Measurements from ENCODE around the gene NHSL1. TPM values are rescaled to one million over a fixed set of nuclear protein-coding genes. Genes with fewer than 3 reads are reported as not detected.
A peak's percentile ranks its signal among the peaks of the same experiment; 100 is the strongest.

NHSL1 gene
- total RNA-seq, 1 experiment from 2014 or later = 13.9 TPM

- Histone ChIP-seq H3K27me3 (replicated peaks) (no peaks in the 10 kb centered on the region), H3K36me3 (peaks cover 4% of the 10 kb centered on the region; the same call in 1 of the 2 replicates), H3K9me3 (replicated peaks) (no peaks in the 10 kb centered on the region), H3K4me1 (replicated peaks) (no peaks in the 10 kb centered on the region), H3K4me3 (no peak overlapping the region), H3K27ac (no peak overlapping the region)
- DNase-seq (ENCODE audit: low read depth in 1 of 2, low spot score in 2 of 2) = no peak
These were observed 861 bp upstream of the NHSL1 start for GRCh38 chr6:138500045-138500665.

- no peak overlapping the region for H3K27ac ChIP-seq
- no peak for DNase-seq (ENCODE audit: low read depth in 1 of 2, low spot score in 2 of 2)
- H3K27me3 ChIP-seq (replicated peaks) = no peaks in the 10 kb centered on the region
- no peaks in the 10 kb centered on the region for H3K9me3 ChIP-seq (replicated peaks)
- no peaks in the 10 kb centered on the region for H3K4me1 ChIP-seq (replicated peaks)
- no peak overlapping the region for H3K4me3 ChIP-seq
- peaks cover 12% of the 10 kb centered on the region; the same call in 1 of the 2 replicates for H3K36me3 ChIP-seq
These were observed 528 bp downstream of the NHSL1 start for GRCh38 chr6:138498629-138499302.

- Histone ChIP-seq H3K4me3 (no peak overlapping the region), H3K9me3 (replicated peaks) (no peaks in the 10 kb centered on the region), H3K36me3 (peaks cover 12% of the 10 kb centered on the region), H3K27ac (no peak overlapping the region), H3K4me1 (replicated peaks) (no peaks in the 10 kb centered on the region), H3K27me3 (replicated peaks) (no peaks in the 10 kb centered on the region)
- DNase-seq (ENCODE audit: low read depth in 1 of 2, low spot score in 2 of 2) = no peak
These were observed 2.0 kb downstream of the NHSL1 start for GRCh38 chr6:138497286-138497685.

GRCh38 chr6:138494312-138494711 lies 5.0 kb downstream of the NHSL1 start:
- Histone ChIP-seq H3K27ac (no peak overlapping the region), H3K27me3 (replicated peaks) (no peaks in the 10 kb centered on the region), H3K36me3 (peaks cover 15% of the 10 kb centered on the region), H3K9me3 (replicated peaks) (no peaks in the 10 kb centered on the region), H3K4me1 (replicated peaks) (no peaks in the 10 kb centered on the region), H3K4me3 (no peak overlapping the region)
- no peak for DNase-seq (ENCODE audit: low read depth in 1 of 2, low spot score in 2 of 2)

GRCh38 chr6:138493413-138493812 lies 5.9 kb downstream of the NHSL1 start:
- Histone ChIP-seq H3K4me1 (replicated peaks) (no peaks in the 10 kb centered on the region), H3K36me3 (peaks cover 15% of the 10 kb centered on the region), H3K4me3 (no peak overlapping the region), H3K9me3 (replicated peaks) (no peaks in the 10 kb centered on the region), H3K27me3 (replicated peaks) (no peaks in the 10 kb centered on the region), H3K27ac (no peak overlapping the region)
- DNase-seq (ENCODE audit: low read depth in 1 of 2, low spot score in 2 of 2) = no peak

- no peak for DNase-seq (ENCODE audit: low read depth in 1 of 2, low spot score in 2 of 2)
- Histone ChIP-seq H3K27me3 (replicated peaks) (no peaks in the 10 kb centered on the region), H3K4me1 (replicated peaks) (no peaks in the 10 kb centered on the region), H3K36me3 (peaks cover 15% of the 10 kb centered on the region), H3K4me3 (no peak overlapping the region), H3K27ac (no peak overlapping the region), H3K9me3 (replicated peaks) (no peaks in the 10 kb centered on the region)
These were observed 6.4 kb downstream of the NHSL1 start for GRCh38 chr6:138492871-138493270.

- H3K4me3 ChIP-seq = no peak overlapping the region
- DNase-seq (ENCODE audit: low read depth in 1 of 2, low spot score in 2 of 2) = no peak
- H3K36me3 ChIP-seq = peaks cover 15% of the 10 kb centered on the region
- no peaks in the 10 kb centered on the region for H3K9me3 ChIP-seq (replicated peaks)
- H3K27me3 ChIP-seq (replicated peaks) = no peaks in the 10 kb centered on the region
- H3K27ac ChIP-seq = no peak overlapping the region
- no peaks in the 10 kb centered on the region for H3K4me1 ChIP-seq (replicated peaks)
These were observed 7.2 kb downstream of the NHSL1 start for GRCh38 chr6:138492113-138492512.

GRCh38 chr6:138491017-138491416 lies 8.3 kb downstream of the NHSL1 start:
- Histone ChIP-seq H3K4me1 (replicated peaks) (peaks cover under 1% of the 10 kb centered on the region; the same call in 1 of the 2 replicates), H3K9me3 (replicated peaks) (no peaks in the 10 kb centered on the region), H3K27me3 (replicated peaks) (no peaks in the 10 kb centered on the region), H3K27ac (no peak overlapping the region), H3K4me3 (no peak overlapping the region), H3K36me3 (peaks cover 19% of the 10 kb centered on the region)
- DNase-seq (ENCODE audit: low read depth in 1 of 2, low spot score in 2 of 2) = no peak

- H3K4me1 ChIP-seq (replicated peaks) = peaks cover 12% of the 10 kb centered on the region
- H3K4me3 ChIP-seq = no peak overlapping the region
- H3K36me3 ChIP-seq = peaks cover 13% of the 10 kb centered on the region
- no peak for DNase-seq (ENCODE audit: low read depth in 1 of 2, low spot score in 2 of 2)
- no peaks in the 10 kb centered on the region for H3K9me3 ChIP-seq (replicated peaks)
- no peaks in the 10 kb centered on the region for H3K27me3 ChIP-seq (replicated peaks)
- H3K27ac ChIP-seq = no peak overlapping the region
These were observed 9.4 kb downstream of the NHSL1 start for GRCh38 chr6:138489846-138490245.

GRCh38 chr6:138487102-138487604 lies 12.1 kb downstream of the NHSL1 start:
- Histone ChIP-seq H3K36me3 (peaks cover 5% of the 10 kb centered on the region; the same call in 1 of the 2 replicates), H3K4me1 (replicated peaks) (peaks cover 12% of the 10 kb centered on the region)
- no peak for DNase-seq (ENCODE audit: low read depth in 1 of 2, low spot score in 2 of 2)

GRCh38 chr6:138486249-138487101 lies 12.8 kb downstream of the NHSL1 start:
- H3K4me3 ChIP-seq = no peak overlapping the region
- H3K4me1 ChIP-seq (replicated peaks) = peaks cover 12% of the 10 kb centered on the region
- DNase-seq (ENCODE audit: low read depth in 1 of 2, low spot score in 2 of 2) = no peak
- H3K27ac ChIP-seq = no peak overlapping the region
- no peaks in the 10 kb centered on the region for H3K9me3 ChIP-seq (replicated peaks)
- no peaks in the 10 kb centered on the region for H3K27me3 ChIP-seq (replicated peaks)
- H3K36me3 ChIP-seq = 0 out of 2 replicates have a peak, but pooled peaks cover 4% of the 10 kb centered on the region

More at GRCh38 chr6:138487102-138487604, 12.1 kb downstream of the NHSL1 start:
- H3K4me3 ChIP-seq = no peak overlapping the region
- H3K9me3 ChIP-seq (replicated peaks) = no peaks in the 10 kb centered on the region
- no peak overlapping the region for H3K27ac ChIP-seq
- no peaks in the 10 kb centered on the region for H3K27me3 ChIP-seq (replicated peaks)

- Histone ChIP-seq H3K4me3 (no peak overlapping the region), H3K4me1 (replicated peaks) (peaks cover 12% of the 10 kb centered on the region), H3K36me3 (0 out of 2 replicates have a peak, but pooled peaks cover 4% of the 10 kb centered on the region), H3K9me3 (replicated peaks) (no peaks in the 10 kb centered on the region), H3K27me3 (replicated peaks) (no peaks in the 10 kb centered on the region), H3K27ac (0 out of 2 replicates have a peak overlapping the region, but pooled peaks have one; percentile 4)
- DNase-seq (ENCODE audit: low read depth in 1 of 2, low spot score in 2 of 2) = no peak
These were observed 13.6 kb downstream of the NHSL1 start for GRCh38 chr6:138485586-138486248.

- Histone ChIP-seq H3K9me3 (replicated peaks) (no peaks in the 10 kb centered on the region), H3K4me3 (no peak overlapping the region), H3K27me3 (replicated peaks) (no peaks in the 10 kb centered on the region), H3K36me3 (0 out of 2 replicates have a peak, but pooled peaks cover 4% of the 10 kb centered on the region), H3K27ac (0 out of 2 replicates have a peak overlapping the region, but pooled peaks have one; percentile 4), H3K4me1 (replicated peaks) (peaks cover 12% of the 10 kb centered on the region)
- peak in 1 of 2 experiments; percentile 26 for DNase-seq (ENCODE audit: low read depth in 1 of 2, low spot score in 2 of 2)
These were observed 14.2 kb downstream of the NHSL1 start for GRCh38 chr6:138485005-138485545.
